Activated effector memory CD4-positive, alpha-beta T cell treated with anti-CD3 and anti-CD28 coated beads, Interleukin-2, amount 50 U/mL, for 16 hours (primary cell): ENCODE measurements around the gene TRIM54.
"Not testable (repeated sequence)": the region's sequence is repeated elsewhere in the genome, so short reads cannot be mapped to it uniquely, and the experiment has no call there.

Experiments used
- DNase-seq: peaks from one replicate; pipeline ENCODE4 v3.0.0-alpha.2; 2020

TRIM54 gene

DNA sequence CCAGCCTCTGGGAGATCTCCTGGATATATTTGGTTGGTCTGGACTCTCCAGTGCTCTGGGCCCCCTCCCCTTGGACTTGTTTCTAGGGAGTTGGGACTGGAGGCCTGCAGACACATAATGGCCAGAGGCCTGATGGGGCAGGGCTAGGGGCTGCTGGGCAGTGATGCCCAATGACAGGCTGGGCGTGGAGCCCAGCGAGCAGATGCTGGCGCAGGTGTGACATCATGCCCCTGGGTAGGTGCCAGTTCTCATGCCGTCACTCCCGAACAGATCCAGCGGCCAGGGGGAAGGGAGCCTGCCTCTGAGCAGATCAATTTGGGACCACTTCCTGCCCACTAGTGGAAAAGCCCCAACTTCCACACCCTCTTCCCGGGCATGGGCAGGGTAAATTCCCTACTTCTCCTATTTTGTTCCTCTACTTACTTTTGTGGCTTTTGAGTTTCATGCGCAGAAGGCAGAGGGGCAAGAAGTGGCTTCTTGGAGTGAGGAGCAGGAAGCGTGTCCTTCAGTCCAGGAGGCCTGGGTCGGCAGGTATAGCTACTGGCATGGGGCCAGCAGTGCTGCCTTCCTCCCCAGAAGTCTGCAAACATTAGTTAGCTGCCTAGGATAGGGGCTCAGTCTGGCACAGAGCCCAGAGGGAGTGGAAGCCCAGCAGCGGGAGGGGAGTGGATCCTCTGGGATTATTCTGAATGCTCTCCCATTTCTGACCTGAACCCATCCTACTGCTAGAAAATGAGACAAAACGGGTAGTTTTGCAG is 34.6 kb downstream of the TRIM54 start:
- no peak for DNase-seq

DNA sequence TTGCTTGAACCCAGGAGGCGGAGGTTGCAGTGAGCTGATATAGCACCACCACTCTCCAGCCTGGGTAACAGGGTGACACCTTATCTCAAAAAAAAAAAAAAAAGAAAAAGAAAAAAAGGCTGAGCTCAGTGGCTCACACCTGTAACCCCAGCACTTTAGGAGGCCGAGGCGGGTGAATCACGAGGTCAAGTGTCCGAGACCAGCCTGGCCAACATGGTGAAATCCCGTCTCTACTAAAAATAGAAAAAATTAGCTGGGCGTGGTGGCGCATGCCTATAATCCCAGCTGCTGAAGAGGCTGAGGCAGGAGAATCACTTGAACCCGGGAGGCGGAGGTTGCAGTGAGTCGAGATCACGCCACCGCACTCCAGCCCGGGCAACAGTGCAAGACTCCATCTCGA is 37.6 kb downstream of the TRIM54 start:
- not testable (repeated sequence) for DNase-seq

DNA sequence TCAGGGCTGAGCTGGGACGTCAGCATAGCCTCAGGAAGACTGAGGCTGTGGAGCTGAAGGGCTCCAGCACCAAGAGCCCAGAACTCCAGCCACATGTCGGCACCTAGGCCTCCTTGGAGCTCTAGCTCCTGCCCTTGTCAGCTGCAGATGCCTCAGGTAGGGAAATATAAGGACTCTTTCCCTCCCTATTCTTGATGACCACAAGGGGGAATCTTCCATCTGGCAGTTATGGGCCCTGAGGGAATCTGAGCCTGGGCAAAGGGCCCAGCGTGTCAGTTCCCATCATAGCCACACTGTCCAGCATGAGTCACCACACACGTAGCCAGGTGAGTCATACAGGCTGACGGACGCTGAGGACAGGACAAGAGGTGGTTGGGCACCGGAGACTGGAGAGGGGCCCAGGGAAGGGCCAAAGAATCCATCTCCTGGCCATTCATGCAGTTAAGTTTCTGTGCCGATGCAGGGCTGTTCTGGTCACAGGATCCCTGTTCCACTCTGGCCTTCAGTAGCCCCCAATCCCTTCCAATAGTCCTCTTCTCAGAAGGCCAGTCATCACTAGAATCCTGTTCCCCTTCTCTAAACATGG is 38.8 kb downstream of the TRIM54 start:
- DNase-seq: no peak

DNA sequence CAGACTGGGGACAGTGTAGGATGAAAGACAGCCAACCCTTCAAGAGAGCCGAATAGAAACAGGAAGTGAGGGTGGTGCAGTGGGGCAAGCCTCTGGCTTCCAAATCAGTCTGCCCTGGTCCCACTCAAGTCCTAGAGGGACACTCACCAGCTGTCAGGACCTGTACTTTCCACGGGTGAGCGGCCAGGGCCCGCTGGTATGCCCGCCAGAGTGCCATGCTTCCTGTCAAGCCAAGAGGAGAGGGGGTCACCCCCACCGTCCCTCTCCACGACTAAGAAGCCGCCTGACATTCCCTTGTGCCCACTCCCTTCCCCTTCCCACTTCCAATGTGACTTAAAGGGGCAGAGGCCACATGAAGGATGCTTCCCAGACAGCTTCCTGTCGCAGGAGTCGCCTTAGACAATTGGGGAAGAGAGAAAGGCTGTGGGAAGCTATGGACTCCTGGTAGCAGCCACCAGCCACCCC is 40.1 kb downstream of the TRIM54 start:
- peak; percentile 66 for DNase-seq

DNA sequence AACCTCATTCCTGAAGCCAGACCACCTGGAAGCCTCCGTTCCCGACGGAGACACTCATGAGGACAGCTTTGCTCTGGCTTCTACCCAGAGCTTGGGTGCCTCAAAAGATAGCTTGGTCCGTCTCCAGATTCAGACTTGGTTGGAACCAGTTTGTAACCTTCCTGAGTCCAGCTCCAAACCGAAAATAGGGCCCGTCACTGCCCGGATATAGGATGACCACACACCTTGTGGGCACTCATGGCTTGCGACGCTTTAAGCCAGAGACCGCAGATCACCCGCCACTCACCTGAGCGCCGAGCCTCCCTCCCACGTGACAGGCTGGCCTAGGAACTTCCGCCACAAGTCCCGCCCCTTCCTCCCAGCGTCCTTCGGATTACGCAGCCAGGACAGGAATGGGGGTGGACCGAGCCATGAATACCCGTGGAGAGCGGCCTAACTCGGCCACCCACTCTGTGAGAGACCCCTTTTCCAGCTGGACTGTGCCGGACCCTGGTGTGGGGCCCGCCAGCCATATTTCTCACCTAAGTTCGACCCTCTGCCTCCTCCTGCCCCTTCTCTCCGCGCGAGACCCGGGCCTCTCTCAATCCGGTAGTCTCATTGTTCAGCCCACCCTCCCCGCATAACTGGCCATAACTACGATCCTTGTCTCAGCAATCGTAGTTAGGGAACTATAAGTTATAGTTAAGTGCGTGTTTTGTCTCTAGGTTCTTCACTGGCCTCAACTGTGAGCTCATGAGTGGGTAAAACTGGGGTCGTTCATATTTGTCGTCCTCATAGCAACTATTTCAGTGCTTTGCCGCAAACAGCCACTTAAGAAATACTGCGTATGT is 40.8 kb downstream of the TRIM54 start, which contains the start of gene MPV17:
TSS of gene MPV17 (minus strand) at position 332 of the 830 bp plus-strand sequence. CDS start 580 bp downstream, outside the sequence.
- DNase-seq: peak; percentile 96

DNA sequence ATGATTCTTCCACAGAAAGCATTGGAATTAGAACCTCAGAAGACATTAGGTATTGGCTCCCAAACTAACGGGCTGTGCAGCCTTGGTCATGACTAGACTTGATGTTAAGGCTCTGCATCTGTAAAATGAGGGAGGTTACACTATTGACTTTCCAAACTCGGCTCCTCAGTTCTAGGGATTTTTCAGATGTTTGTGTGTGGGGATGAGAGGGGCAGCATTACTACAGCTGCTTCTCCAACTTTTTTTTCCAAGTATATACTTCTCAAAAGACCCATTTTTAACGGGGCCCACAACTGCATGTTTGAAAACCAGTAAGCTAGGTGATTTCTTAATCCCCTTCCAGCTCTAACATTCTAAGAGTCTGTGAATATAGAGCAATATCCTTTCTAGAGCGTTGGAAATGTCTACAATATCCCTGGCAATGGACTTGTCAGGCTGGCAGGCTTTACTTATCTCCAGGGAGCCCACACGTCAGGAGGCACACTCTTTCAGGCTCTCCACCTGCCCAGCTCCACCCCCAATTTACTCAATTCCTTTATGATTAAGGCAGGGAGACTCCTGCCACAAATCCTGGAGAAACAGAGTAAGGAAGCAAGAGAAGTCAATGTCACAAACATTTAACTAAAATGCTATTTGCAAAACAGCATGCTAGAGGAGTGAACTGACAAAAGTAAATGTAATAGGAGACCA is 41.5 kb downstream of the TRIM54 start:
- no peak for DNase-seq

DNA sequence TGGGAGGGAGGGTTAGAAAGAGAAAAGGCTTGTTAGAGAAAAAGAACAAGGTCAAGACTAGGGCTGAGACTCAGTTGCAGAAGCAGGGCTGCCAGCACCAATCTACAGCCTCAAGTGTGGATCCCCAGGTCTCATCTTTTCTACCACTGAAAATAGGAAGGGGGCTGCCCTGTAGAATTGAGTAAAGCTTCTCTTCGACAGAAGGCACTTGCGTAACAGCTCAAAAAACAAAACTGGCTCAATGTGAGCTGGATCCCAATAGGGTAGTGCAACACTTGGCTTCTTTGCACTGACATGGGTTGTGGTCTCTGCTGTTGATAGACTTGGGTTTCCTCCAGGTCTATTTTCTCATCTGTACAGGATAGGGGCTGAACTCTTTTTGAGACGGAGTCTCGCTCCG is 42.5 kb downstream of the TRIM54 start:
- DNase-seq: no peak

DNA sequence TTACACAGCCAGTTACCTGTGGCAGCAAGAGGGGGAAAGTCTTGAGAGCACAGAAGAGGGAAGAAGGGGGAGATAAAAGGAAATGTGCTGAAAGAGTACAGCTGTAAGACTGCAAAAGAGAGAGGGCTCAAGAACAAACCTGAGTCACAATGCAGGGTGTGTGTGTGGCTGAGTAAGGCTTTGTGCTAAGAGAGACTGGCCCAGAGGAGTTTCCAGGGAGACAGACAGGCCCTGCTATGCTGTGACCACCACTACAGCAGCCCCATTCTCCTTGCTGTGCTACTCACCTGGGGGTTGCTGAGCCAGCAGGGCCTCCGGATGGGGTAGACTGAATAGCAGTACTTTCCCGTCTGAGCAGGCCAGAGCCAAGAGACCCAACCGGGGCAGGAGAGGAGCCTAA is 53.1 kb downstream of the TRIM54 start:
- DNase-seq: no peak

DNA sequence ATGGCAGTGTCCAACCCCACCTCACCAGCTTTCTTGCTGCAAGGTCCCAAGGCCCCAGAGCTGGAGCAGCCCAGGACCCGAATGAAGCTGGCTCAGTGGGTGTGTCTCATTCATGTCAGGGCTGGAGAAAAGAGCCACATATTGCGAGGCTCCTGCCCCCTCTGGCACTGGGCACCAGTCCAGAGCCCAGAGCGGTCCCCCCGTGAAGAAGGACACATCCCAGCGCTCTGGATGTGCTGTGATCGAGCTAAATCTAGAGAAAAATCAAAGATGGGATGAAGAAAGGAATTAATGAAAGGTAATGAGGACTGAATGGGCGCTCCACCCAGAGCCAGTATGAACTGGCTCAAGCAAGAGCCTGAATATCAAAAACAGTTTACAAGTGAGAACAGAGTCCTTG is 53.9 kb downstream of the TRIM54 start:
- DNase-seq: no peak

DNA sequence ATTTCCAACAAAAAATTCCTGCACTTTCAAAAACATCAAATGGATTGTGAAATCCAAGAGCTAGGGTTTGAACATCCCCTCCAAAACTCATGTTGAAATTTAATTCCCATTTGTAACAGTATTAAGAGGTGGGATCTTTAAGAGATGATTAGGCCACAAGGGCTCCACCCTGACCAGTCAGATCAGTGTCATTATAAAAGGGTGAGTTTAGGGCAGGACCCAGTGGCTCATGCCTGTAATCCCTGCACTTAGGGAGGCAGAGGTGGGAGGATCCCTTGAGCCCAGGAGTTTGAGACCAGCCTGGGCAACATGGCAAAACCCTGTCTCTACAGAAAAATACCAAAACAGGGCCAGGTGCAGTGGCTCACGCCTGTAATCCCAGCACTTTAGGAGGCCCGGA is 65.4 kb downstream of the TRIM54 start:
- DNase-seq: no peak

DNA sequence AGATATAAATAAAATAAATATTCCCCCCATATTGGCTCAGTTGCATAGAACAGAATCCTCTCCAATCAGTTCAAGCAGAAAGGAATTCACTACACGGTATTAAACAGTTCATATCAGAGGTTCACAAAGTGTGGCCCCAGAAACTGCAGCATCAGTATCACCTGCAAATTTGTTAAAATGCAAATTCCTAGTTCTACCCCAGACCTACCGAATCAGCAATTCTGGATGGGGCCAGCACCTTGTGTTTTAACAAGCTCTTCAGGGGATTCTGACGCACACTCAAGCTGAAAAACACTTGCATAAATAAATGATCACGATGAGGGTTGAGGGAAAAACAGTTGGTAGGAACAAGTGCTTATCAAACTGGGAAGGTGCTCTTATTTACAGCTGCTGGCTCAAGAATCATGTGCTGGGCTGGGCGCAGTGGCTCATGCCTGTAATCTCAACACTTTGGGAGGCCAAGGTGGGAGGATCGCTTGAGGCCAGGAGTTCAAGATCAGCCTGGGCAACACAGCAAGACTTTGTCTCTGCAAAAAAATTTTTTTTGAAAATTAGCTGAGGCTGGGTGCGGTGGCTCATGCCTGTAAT is 68.0 kb downstream of the TRIM54 start:
- DNase-seq: no peak

DNA sequence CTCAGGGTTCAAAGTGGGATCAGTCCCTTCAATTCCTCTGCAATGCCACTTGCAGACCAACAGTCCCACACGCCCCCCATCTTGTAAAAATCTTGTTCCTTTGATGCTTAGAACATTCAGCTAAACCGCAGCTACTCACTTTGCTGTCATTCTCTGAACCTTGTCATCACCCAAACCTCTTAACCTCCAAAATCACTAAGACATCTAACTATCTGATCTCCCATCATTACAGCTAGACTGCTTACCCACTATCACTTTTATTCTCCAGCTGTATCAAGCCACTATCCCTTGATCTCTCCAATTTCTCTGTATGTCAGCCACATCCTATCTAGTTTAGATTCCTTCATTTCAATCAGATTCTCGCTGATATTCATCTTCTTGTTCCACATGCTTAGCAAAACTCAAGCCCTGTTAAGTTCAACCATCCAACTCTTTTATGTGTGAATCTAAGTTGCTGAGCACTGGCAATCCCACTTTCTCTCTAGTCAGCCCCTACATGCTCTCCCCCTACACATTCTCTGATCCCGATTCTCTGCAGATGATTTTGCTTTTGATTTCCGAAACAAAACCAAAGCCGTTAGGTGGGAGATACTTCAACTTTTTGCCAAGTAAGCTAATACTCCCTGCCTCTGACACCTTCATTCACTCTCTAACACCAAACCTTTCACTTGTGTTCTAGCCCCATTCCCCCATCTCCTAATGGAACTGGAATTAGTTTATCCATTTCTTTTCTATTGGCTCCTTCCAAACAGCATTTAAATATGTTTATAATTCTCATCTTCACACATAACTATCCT is 69.8 kb downstream of the TRIM54 start:
- no peak for DNase-seq

DNA sequence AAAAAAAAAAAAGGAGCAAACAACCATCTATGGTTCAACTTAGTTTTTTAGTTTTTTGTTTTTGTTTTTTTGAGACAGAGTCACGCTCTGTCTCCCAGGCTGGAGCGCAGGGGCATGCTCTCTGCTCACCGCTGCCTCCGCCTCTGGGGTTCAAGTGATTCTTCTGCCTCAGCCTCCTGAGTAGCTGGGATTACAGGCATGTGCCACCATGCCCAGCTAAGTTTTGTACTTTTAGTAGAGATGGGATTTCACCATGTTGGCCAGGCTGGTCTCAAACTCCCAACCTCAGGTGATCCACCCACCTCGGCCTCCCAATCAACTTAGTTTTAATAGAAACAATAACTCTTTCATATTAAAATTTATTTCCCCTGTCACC is 71.1 kb downstream of the TRIM54 start:
- not testable (repeated sequence) for DNase-seq

DNA sequence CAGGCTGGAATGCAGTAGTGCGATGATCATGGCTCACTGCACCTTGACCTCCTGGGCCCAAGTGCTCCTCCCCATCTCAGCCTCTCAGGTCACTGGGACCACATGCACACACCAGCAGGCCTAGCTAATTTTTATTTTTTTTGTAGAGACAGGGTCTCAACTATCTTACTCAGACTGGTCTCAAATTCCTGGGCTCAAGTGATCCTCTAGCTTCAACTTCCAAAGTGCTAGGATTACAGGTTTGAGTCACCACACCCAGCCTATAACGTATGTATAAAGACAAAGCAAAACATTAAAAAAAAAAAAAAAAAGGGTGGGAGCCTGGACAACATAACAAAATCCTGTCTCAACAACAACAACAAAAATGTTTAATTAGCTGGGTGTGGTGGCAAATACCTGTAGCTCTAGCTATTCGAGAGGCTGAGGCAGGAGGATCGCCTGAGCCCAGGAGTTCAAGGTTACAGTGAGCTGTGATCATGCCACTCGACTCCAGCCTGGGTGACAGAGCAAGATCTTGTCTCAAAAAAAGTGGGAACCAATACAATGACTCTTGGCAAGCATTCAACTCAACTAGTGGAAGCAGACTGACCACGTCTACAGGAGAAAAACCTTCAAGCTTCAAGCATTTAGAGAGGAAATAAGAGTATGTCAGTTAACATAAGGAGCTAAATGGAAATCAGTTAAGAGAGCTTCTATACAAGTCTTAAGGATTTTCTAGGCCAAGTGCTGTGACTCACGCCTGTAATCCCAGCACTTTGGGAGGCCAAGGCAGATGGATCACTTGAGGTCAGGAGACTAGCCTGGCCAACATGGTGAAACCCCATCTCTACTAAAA is 71.8 kb downstream of the TRIM54 start:
- DNase-seq: no peak

DNA sequence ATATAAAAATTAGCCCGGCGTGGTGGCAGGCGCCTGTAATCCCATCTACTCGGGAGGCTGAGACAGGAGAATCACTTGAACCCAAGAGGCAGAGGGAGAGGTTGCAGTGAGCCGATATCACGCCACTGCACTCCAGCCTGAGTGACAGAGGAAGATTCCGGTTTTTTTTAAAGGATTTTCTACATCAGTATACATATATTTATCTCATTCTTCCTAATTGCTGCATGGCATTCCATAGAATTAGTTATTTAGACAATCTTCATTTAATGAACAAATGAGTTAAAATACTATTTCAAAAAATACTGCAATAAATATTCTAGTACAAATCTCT is 72.3 kb downstream of the TRIM54 start:
- DNase-seq: peak; percentile 22

DNA sequence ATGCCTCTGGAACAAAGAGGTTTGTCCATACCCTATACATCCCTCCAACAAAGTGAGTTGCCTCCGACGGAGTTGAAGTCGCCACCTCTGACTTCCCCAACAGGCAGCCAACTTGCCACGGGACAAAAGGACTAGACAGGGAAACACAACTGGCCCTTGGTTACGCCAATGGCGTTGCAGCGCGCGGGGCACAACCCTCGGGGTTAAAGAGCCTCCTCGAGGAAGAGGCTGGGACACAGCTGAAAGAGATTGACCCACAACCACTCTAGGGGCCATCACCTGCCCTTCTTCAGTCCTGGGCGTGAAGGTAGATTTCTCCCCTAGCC is 73.8 kb downstream of the TRIM54 start:
- DNase-seq: no peak

DNA sequence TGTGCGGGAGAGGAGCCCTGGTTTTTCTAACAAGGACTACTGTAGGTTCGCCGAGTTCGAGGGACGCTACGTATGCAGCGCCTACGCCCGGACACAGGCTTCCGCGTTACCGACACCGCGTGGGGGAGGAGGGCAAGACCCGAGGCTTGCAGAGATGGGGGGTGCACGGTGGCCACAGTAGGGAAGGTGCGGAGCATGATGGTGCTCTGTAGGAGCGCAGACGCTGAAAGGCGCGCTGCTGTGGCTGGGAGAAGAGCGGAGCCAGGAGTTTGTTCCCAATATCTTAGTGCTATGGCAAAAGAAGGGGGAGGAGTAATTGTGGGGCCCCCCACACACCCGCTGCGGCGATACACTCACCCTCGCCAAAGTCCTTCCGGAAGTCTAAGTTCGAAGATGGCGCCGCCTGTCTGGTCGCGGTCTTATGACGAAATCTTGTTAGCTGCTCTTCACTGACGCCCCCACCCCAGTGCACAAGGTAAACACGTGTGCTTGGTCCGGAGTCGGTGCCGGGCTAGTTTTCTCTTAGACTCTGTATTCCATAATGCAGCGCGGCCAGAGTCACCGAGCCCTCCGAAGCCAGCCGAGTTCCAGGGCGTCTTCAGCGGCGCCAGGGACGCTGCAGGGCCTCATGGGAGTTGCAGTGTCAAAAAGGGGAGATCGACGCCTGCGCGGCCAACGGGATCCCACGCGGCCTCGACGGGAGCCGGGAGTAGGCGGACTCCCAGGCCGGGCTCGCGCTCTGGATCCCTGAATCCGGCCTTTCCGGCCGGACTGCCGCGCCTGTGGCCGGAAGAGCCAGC is 74.4 kb downstream of the TRIM54 start, which contains the start of gene GTF3C2:
TSS of gene GTF3C2 (minus strand) at position 383 of the 800 bp plus-strand sequence. CDS start 13,210 bp downstream, outside the sequence.
- peak; percentile 97 for DNase-seq
